K562 (cell line): ENCODE measurements around the gene TLK2. TPM values are rescaled to one million over a fixed set of nuclear protein-coding genes. Genes with fewer than 3 reads are reported as not detected.

ENCODE experiments used
- ATAC-seq: fragments of 200-7000 bp; cut with Tn5 transposase; 3 replicates; pipeline ENCODE4 v1.9.1; 2020; ENCODE audit warnings: moderate library complexity
- BruUV-seq: library from RNA; stranded (reverse); fragments of 400-500 nt; replicated peaks from 2 replicates; lab custom pipeline; 2021; lab: Mats Ljungman, UMichigan
- CTCF ChIA-PET: fragments of 300-600 bp; formaldehyde crosslinking; extraction: SDS; loops from one replicate; lab custom pipeline; 2021; ENCODE audit warnings: low intra/inter-chr PET ratio; lab: Yijun Ruan, JAX
- POLR2A ChIA-PET: fragments of 300-600, 350-650 bp; sonication (Branson Sonifier 250); formaldehyde crosslinking; extraction: SDS; loops from one replicate; lab custom pipeline; 2021; ENCODE audit warnings: antibody characterized with exemption, inconsistent platforms; lab: Yijun Ruan, JAX
- DNase-seq, 4 experiments: peaks; one replicate each; pipeline versions ENCODE4 v3.0.0 to v3.0.0-alpha.2; 2011 to 2018; ENCODE audit warnings: low spot score in 3 of 4, mixed read lengths in 3 of 4; ENCODE audit errors: extremely low read depth in 1 of 4
- FAIRE-seq: peaks from 2 replicates; lab custom pipeline; 2011; peaks lifted over from hg19 to GRCh38; lab: Jason Lieb, UNC
- H2AFZ ChIP-seq: 2 replicates; pipeline ENCODE4 v1.6.0; 2011; ENCODE audit warnings: low read depth, low read length, control low read depth, inconsistent platforms
- H3K27ac ChIP-seq: fragments of 200-600 bp; 3 replicates; pipeline ENCODE4 v1.8.0; 2011; ENCODE audit warnings: low read depth, mild to moderate bottlenecking, control low read depth, inconsistent platforms, low read length, moderate library complexity, mixed read lengths; ENCODE audit errors: extremely low read depth
- H3K27me3 ChIP-seq, 2 experiments: fragments of 300-600 bp in 1 of 2; 2 replicates in 1 of 2; 3 replicates in 1 of 2; pipeline versions ENCODE4 v1.6.0 to v1.8.0; 2011; ENCODE audit warnings: inconsistent platforms in 2 of 2, low read length in 2 of 2, mild to moderate bottlenecking in 1 of 2, mixed read lengths in 1 of 2, moderate library complexity in 1 of 2; ENCODE audit not compliant: control insufficient read depth in 2 of 2, insufficient read depth in 2 of 2
- H3K36me3 ChIP-seq: fragments of 300-600 bp; 3 replicates; pipeline ENCODE4 v1.8.0; 2011; ENCODE audit warnings: mild to moderate bottlenecking, low read length, inconsistent platforms; ENCODE audit not compliant: control insufficient read depth, insufficient read depth
- H3K4me1 ChIP-seq, 2 experiments: fragments of 200-600 bp in 1 of 2; replicated peaks in 1 of 2; 2 replicates in 1 of 2; 3 replicates in 1 of 2; pipeline versions ENCODE4 v1.5.1 to v1.8.0; 2011; ENCODE audit warnings: inconsistent platforms in 2 of 2, low read length in 2 of 2, mild to moderate bottlenecking in 1 of 2, mixed read lengths in 1 of 2, moderate library complexity in 1 of 2; ENCODE audit not compliant: control insufficient read depth in 2 of 2, insufficient read depth in 2 of 2
- H3K4me2 ChIP-seq: 2 replicates; pipeline ENCODE4 v1.6.1; 2011; ENCODE audit warnings: low read length, control low read depth, inconsistent platforms, mixed read lengths; ENCODE audit not compliant: insufficient read depth
- H3K4me3 ChIP-seq: fragments of 200-600 bp; sonication (generic), shearing (Covaris generic); 2 replicates; pipeline ENCODE4 v1.5.1; 2016; ENCODE audit warnings: control low read depth, inconsistent platforms
- H3K79me2 ChIP-seq: fragments of 200-600 bp; 3 replicates; pipeline ENCODE4 v1.8.0; 2011; ENCODE audit warnings: low read length, inconsistent platforms; ENCODE audit not compliant: control insufficient read depth, insufficient read depth
- H3K9ac ChIP-seq, 2 experiments: 2 replicates each; pipeline versions ENCODE4 v1.6.0 to v1.6.1; 2011; ENCODE audit warnings: low read depth in 2 of 2, low read length in 2 of 2, control low read depth in 1 of 2, inconsistent platforms in 1 of 2, mild to moderate bottlenecking in 1 of 2, mixed read lengths in 1 of 2; ENCODE audit not compliant: insufficient read depth in 1 of 2
- H3K9me1 ChIP-seq: one replicate; pipeline ENCODE4 v1.6.0; 2011; ENCODE audit warnings: inconsistent platforms, mild to moderate bottlenecking, low read length, moderate library complexity; ENCODE audit not compliant: control insufficient read depth, insufficient read depth
- H3K9me3 ChIP-seq: replicated peaks from 2 replicates; pipeline ENCODE4 v1.5.1; 2011; ENCODE audit warnings: low read depth, low read length, inconsistent platforms; ENCODE audit not compliant: control insufficient read depth, insufficient read depth
- H4K20me1 ChIP-seq: replicated peaks from 2 replicates; pipeline ENCODE4 v1.6.1; 2011; ENCODE audit warnings: low read length, inconsistent platforms, mixed read lengths; ENCODE audit not compliant: control insufficient read depth, insufficient read depth
- BACH1 ChIP-seq: fragments of 200-800 bp; sonication (Bioruptor generic); IDR thresholded peaks from 2 replicates; pipeline ENCODE4 v1.6.1; 2016; ENCODE audit warnings: missing genetic modification characterization, missing compliant biosample characterization
- FOXP1 ChIP-seq: sonication (generic); formaldehyde crosslinking; IDR thresholded peaks from 2 replicates; pipeline ENCODE4 v1.8.0; 2022; ENCODE audit warnings: mild to moderate bottlenecking, missing genetic modification reagents
- HOMEZ ChIP-seq: fragments of 250-450 bp; sonication (Bioruptor Pico); IDR thresholded peaks from 2 replicates; pipeline ENCODE4 v1.4.0; 2020; ENCODE audit warnings: mild to moderate bottlenecking, moderate library complexity
- MXI1 ChIP-seq: IDR thresholded peaks from 2 replicates; pipeline ENCODE4 v1.6.1; 2011; ENCODE audit warnings: low read depth, mild to moderate bottlenecking, improper control_type of control experiment, low read length
- MYBL2 ChIP-seq, 2 experiments: fragments of 450-650 bp in 1 of 2; sonication (generic) in 1 of 2; formaldehyde crosslinking in 1 of 2; IDR thresholded peaks; 2 replicates each; pipeline versions ENCODE4 v1.6.1 to v1.8.1; 2017 to 2022; ENCODE audit warnings: borderline replicate concordance in 1 of 2, inconsistent platforms in 1 of 2, low read depth in 1 of 2, mild to moderate bottlenecking in 1 of 2, missing genetic modification reagents in 1 of 2, moderate library complexity in 1 of 2
- PRPF4 ChIP-seq: fragments of 200-400 bp; formaldehyde crosslinking; IDR thresholded peaks from one replicate; pipeline ENCODE4 v1.6.1; 2017; ENCODE audit warnings: low read length, low read depth, mild to moderate bottlenecking; ENCODE audit not compliant: insufficient read depth, poor library complexity, severe bottlenecking
- SMAD3 ChIP-seq: fragments of 450-650 bp; formaldehyde crosslinking; conservative IDR thresholded peaks from 2 replicates; pipeline ENCODE4 v1.4.0; 2020; ENCODE audit warnings: mild to moderate bottlenecking
- SP1 ChIP-seq: sonication (generic); formaldehyde crosslinking; IDR thresholded peaks from 2 replicates; pipeline ENCODE4 v1.8.1; 2022; ENCODE audit warnings: mild to moderate bottlenecking, missing genetic modification reagents
- TEAD2 ChIP-seq: fragments of 450-650 bp; IDR thresholded peaks from 2 replicates; pipeline ENCODE4 v1.6.1; 2016; ENCODE audit warnings: missing genetic modification characterization, control low read depth, missing compliant biosample characterization
- ZC3H11A ChIP-seq: IDR thresholded peaks from 2 replicates; pipeline ENCODE4 v1.6.1; 2012; ENCODE audit warnings: low read depth, low read length, improper control_type of control experiment
- ZNF518B ChIP-seq: fragments of 250-450 bp; sonication (Bioruptor Pico); IDR thresholded peaks from 2 replicates; pipeline ENCODE4 v1.5.0; 2021; ENCODE audit warnings: mild to moderate bottlenecking, moderate library complexity
- WGBS: fragments of 100-300 bp; shearing (Covaris generic); methylation state at CpG from one replicate; pipeline ENCODE4 v1.1.6; 2016; ENCODE audit warnings: low coverage, mixed read lengths; ENCODE audit not compliant: insufficient coverage; ENCODE audit errors: missing lambda C conversion rate; 5-methylcytosine and 5-hydroxymethylcytosine counted together
- in situ Hi-C: fragments of 300-500 bp; cut with MboI; formaldehyde crosslinking; loops from 4 replicates; pipeline ENCODE4 v1.15.0; 2018; ENCODE audit warnings: inconsistent platforms, mixed read lengths
- intact Hi-C: fragments of 100-400 bp; cut with micrococcal nuclease; formaldehyde crosslinking; loops from 2 replicates; pipeline ENCODE4 v1.14.2; 2022
- polyA plus RNA-seq, 8 experiments: library from polyadenylated mRNA; depleted of rRNA in 4 of 8; stranded (reverse) in 5 of 8; unstranded in 3 of 8; fragments of >200 nt; fragmentation: Nextera tagmentation in 2 of 8; fragmentation: Illumina TruSeq in 1 of 8; extraction: Ambion mirVana in 2 of 8; extraction: Trizol in 1 of 8; gene quantifications; 2 replicates each; pipeline versions ENCODE4 v1.2.1 to v1.2.3, GENCODE V29; 2011 to 2014; ENCODE audit warnings: inconsistent platforms in 1 of 8, missing spikeins in 1 of 8
- total RNA-seq, 7 experiments: library from RNA; depleted of rRNA in 6 of 7; stranded (reverse); fragments of >200 nt in 6 of 7; fragmentation: Illumina TruSeq in 2 of 7; extraction: Trizol in 2 of 7; gene quantifications; 2 replicates each; pipeline versions ENCODE4 v1.2.1 to v1.2.3, GENCODE V29; 2011 to 2021; ENCODE audit warnings: low replicate concordance in 1 of 7
- TF ChIP-seq, protein P1 (sequence below): sonication (generic); formaldehyde crosslinking; IDR thresholded peaks from 2 replicates; pipeline ENCODE4 v1.8.0; 2022; ENCODE audit warnings: mild to moderate bottlenecking, missing genetic modification reagents
- TF ChIP-seq, protein P2 (sequence below): sonication (generic); formaldehyde crosslinking; IDR thresholded peaks from 2 replicates; pipeline ENCODE4 v1.8.1; 2023; ENCODE audit warnings: mild to moderate bottlenecking, missing genetic modification reagents, moderate library complexity

The TLK2 gene
- total and polyA plus RNA-seq, 9 of the 15 experiments (the other 6 are each of a cell fraction or from before 2014, with no cell fraction given), result 10.1 to 51.9 (median 32.4) TPM

GRCh38 chr17:62566996-62567578 is 88.5 kb downstream of the TLK2 start:
- 92% methylated on average over 4 of the region's 4 CpGs for WGBS
- POLR2A ChIA-PET, result no interaction called here
- Histone ChIP-seq H3K4me1 (no peaks in the 10 kb centered on the region), H3K27ac (no peak overlapping the region), H2AFZ (no peak overlapping the region), H3K9me3 (no peaks in the 10 kb centered on the region), H3K36me3 (peaks cover 42% of the 10 kb centered on the region), H4K20me1 (no peaks in the 10 kb centered on the region), H3K4me3 (no peak overlapping the region), H3K79me2 (no peaks in the 10 kb centered on the region), H3K9me1 (no peaks in the 10 kb centered on the region), H3K27me3 (no peaks in the 10 kb centered on the region), H3K9ac (no peak overlapping the region), H3K4me2 (no peak overlapping the region)
- intact Hi-C loops, result no loop called here
- ATAC-seq (no peak), FAIRE-seq (no peak), DNase-seq (no peak)
- BruUV-seq, result no TSS peak
- in situ Hi-C loops, result no loop called here
- CTCF ChIA-PET, result no interaction called here
- no peak for TF ChIP-seq ZC3H11A
- no peak for TF ChIP-seq FOXP1 (CRISPR knock-in tag)
- TF ChIP-seq HOMEZ (CRISPR knock-in tag), result no peak
- TF ChIP-seq PRPF4, result no peak
- TF ChIP-seq, protein P1, sequence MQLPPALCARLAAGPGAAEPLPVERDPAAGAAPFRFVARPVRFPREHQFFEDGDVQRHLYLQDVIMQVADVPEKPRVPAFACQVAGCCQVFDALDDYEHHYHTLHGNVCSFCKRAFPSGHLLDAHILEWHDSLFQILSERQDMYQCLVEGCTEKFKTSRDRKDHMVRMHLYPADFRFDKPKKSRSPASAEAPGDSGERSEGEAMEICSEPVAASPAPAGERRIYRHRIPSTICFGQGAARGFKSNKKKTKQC, result no peak
- no peak for TF ChIP-seq TEAD2 (tag)
- no peak for TF ChIP-seq BACH1
- no peak for TF ChIP-seq SP1
- TF ChIP-seq SMAD3, result no peak
- TF ChIP-seq MXI1, result no peak
- no peak for TF ChIP-seq MYBL2 (IDR thresholded peaks at IDR 0.05; ENCODE audit: low read depth)
- no peak for TF ChIP-seq MYBL2 (CRISPR knock-in tag; IDR thresholded peaks at IDR 0.05; ENCODE audit: borderline replicate concordance)
- no peak for TF ChIP-seq ZNF518B (CRISPR knock-in tag)
- TF ChIP-seq, protein P2, sequence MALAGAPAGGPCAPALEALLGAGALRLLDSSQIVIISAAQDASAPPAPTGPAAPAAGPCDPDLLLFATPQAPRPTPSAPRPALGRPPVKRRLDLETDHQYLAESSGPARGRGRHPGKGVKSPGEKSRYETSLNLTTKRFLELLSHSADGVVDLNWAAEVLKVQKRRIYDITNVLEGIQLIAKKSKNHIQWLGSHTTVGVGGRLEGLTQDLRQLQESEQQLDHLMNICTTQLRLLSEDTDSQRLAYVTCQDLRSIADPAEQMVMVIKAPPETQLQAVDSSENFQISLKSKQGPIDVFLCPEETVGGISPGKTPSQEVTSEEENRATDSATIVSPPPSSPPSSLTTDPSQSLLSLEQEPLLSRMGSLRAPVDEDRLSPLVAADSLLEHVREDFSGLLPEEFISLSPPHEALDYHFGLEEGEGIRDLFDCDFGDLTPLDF (CRISPR knock-in tag), result no peak
